ENCODE results near the gene LSS.

DNA sequence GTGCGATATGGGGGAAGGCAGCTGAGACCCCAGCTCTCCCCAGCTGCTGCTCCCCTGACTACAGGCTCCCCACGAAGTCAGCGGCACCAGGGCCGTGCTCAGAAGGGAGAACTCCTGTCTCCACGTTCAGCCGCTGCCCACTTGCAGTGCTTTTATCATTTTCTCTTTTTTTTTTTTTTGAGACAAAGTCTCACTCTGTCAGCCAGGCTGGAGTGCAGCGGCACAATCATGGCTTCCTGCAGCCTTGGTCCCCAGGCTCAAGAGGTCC lies 72.3 kb downstream of the LSS start:
- TF ChIP-seq, protein P1, sequence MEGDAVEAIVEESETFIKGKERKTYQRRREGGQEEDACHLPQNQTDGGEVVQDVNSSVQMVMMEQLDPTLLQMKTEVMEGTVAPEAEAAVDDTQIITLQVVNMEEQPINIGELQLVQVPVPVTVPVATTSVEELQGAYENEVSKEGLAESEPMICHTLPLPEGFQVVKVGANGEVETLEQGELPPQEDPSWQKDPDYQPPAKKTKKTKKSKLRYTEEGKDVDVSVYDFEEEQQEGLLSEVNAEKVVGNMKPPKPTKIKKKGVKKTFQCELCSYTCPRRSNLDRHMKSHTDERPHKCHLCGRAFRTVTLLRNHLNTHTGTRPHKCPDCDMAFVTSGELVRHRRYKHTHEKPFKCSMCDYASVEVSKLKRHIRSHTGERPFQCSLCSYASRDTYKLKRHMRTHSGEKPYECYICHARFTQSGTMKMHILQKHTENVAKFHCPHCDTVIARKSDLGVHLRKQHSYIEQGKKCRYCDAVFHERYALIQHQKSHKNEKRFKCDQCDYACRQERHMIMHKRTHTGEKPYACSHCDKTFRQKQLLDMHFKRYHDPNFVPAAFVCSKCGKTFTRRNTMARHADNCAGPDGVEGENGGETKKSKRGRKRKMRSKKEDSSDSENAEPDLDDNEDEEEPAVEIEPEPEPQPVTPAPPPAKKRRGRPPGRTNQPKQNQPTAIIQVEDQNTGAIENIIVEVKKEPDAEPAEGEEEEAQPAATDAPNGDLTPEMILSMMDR (conservative IDR thresholded peaks at IDR 0.05), result no peak
- no peak for TF ChIP-seq ZFX (IDR thresholded peaks at IDR 0.05)
